ENCODE results near the gene PCBD2. TPM values are rescaled to one million over a fixed set of nuclear protein-coding genes. Genes with fewer than 3 reads are reported as not detected.

Gene PCBD2
- total and polyA plus RNA-seq, 2 experiments from 2014 or later = 8.7 to 16.0 TPM

GRCh38 chr5:135009736-135010501, 105.0 kb downstream of the PCBD2 start (continued):
- TF ChIP-seq ZNF462 (CRISPR knock-in tag; IDR thresholded peaks at IDR 0.05) = no peak

- ATAC-seq = no peak
- no peak overlapping the region for H3K4me3 Mint-ChIP-seq
- H3K27me3 Mint-ChIP-seq (ENCODE audit: insufficient read depth, low read depth, poor library complexity) = peaks cover 4% of the 10 kb centered on the region
- no peak for TF ChIP-seq ETS1 (IDR thresholded peaks at IDR 0.05)
- TF ChIP-seq CREB1 (CRISPR knock-in tag; IDR thresholded peaks at IDR 0.05; ENCODE audit: low read depth) = no peak
- no peak for TF ChIP-seq EZH2phosphoT487 (IDR thresholded peaks at IDR 0.05; ENCODE audit: unreplicated experiment)
- no peak for TF ChIP-seq NANOG (IDR thresholded peaks at IDR 0.05; ENCODE audit: borderline replicate concordance)
- no peak for TF ChIP-seq ZNF462 (CRISPR knock-in tag; IDR thresholded peaks at IDR 0.05)
These were observed 105.8 kb downstream of the PCBD2 start for GRCh38 chr5:135010502-135011354.

More at GRCh38 chr5:135010502-135011354, 105.8 kb downstream of the PCBD2 start:
- H3K36me3 ChIP-seq (ENCODE audit: insufficient read depth) = no peaks in the 10 kb centered on the region
- no peak for DNase-seq (ENCODE audit: low spot score)
- no peaks in the 10 kb centered on the region for H3K36me3 Mint-ChIP-seq (ENCODE audit: low read depth)
- no peaks in the 10 kb centered on the region for H3K4me1 ChIP-seq (ENCODE audit: insufficient read depth)
- H4K20me1 ChIP-seq (replicated peaks; ENCODE audit: insufficient read depth) = no peaks in the 10 kb centered on the region
- no peak overlapping the region for H3K27ac ChIP-seq (ENCODE audit: low read depth)
- H3K27me3 ChIP-seq (ENCODE audit: insufficient read depth) = no peaks in the 10 kb centered on the region
- H3K4me1 Mint-ChIP-seq = peaks cover 3% of the 10 kb centered on the region; the same call in 2 of the 3 replicates
- H3K27ac Mint-ChIP-seq = no peak overlapping the region
- no peaks in the 10 kb centered on the region for H3F3A ChIP-seq (replicated peaks; ENCODE audit: low read depth)
- no peak overlapping the region for H3K4me2 ChIP-seq
- no peak overlapping the region for H2AFZ ChIP-seq
- no peaks in the 10 kb centered on the region for H3K79me2 ChIP-seq (replicated peaks; ENCODE audit: insufficient read depth)
- no peaks in the 10 kb centered on the region for H3K9me2 ChIP-seq (ENCODE audit: insufficient read depth)
- H3K4me3 ChIP-seq = no peak overlapping the region
- H3K9me3 Mint-ChIP-seq = no peaks in the 10 kb centered on the region

All from GM23338 (cell line).